ENCODE measurements around the gene OCA2. TPM values are rescaled to one million over a fixed set of nuclear protein-coding genes. Genes with fewer than 3 reads are reported as not detected.
"Not testable (repeated sequence)": the region's sequence is repeated elsewhere in the genome, so short reads cannot be mapped to it uniquely, and the experiment has no call there.

The OCA2 gene
- total RNA-seq, 2 experiments from 2014 or later = not detected

- no peak for DNase-seq
- POLR2A ChIA-PET = no interaction called here
- Mint-ChIP-seq H3K27ac (no peak overlapping the region), H3K9me3 (no peaks in the 10 kb centered on the region), H3K4me3 (no peak overlapping the region), H3K36me3 (ENCODE audit: low read depth) (peaks cover 18% of the 10 kb centered on the region), H3K27me3 (no peaks in the 10 kb centered on the region), H3K4me1 (peaks cover 7% of the 10 kb centered on the region)
- CTCF ChIA-PET = no interaction called here
These were observed 28.9 kb upstream of the OCA2 start for GRCh38 chr15:28128031-28128430.

- CTCF ChIA-PET = interaction anchor here (1.6 to 1.7 kb wide), 2 partner anchors 17 to 29 kb away, joined by 5 to 6 read pairs; no protein-coding TSS in a partner anchor
- Mint-ChIP-seq H3K9me3 (no peaks in the 10 kb centered on the region), H3K36me3 (ENCODE audit: low read depth) (peaks cover 18% of the 10 kb centered on the region), H3K27ac (no peak overlapping the region), H3K4me1 (no peaks in the 10 kb centered on the region), H3K27me3 (no peaks in the 10 kb centered on the region), H3K4me3 (no peak overlapping the region)
- POLR2A ChIA-PET = no interaction called here
- no peak for DNase-seq
These were observed 27.9 kb upstream of the OCA2 start for GRCh38 chr15:28127036-28127435.

GRCh38 chr15:28125673-28126651 is 26.8 kb upstream of the OCA2 start:
- Mint-ChIP-seq H3K4me3 (no peak overlapping the region), H3K9me3 (no peaks in the 10 kb centered on the region), H3K36me3 (ENCODE audit: low read depth) (peaks cover 20% of the 10 kb centered on the region), H3K27me3 (no peaks in the 10 kb centered on the region), H3K27ac (no peak overlapping the region), H3K4me1 (peaks cover 6% of the 10 kb centered on the region)
- ChIA-PET CTCF (interaction anchor here (1.0 to 1.7 kb wide), 5 partner anchors 10 to 28 kb away, joined by 4 to 6 read pairs (median 5); no protein-coding TSS in a partner anchor), POLR2A (no interaction called here)
- peak; percentile 55 for DNase-seq

- no peak overlapping the region for H3K4me3 Mint-ChIP-seq
- H3K9me3 Mint-ChIP-seq = no peaks in the 10 kb centered on the region
- no peak overlapping the region for H3K27ac Mint-ChIP-seq
- ChIA-PET POLR2A (no interaction called here), CTCF (no interaction called here)
- H3K4me1 Mint-ChIP-seq = peaks cover 8% of the 10 kb centered on the region
- H3K27me3 Mint-ChIP-seq = no peaks in the 10 kb centered on the region
- H3K36me3 Mint-ChIP-seq (ENCODE audit: low read depth) = peaks cover 25% of the 10 kb centered on the region
- no peak for DNase-seq
These were observed 25.7 kb upstream of the OCA2 start for GRCh38 chr15:28124841-28125240.

GRCh38 chr15:28123408-28124023 is 24.4 kb upstream of the OCA2 start:
- no peaks in the 10 kb centered on the region for H3K27me3 Mint-ChIP-seq
- ChIA-PET CTCF (no interaction called here), POLR2A (no interaction called here)
- peak; percentile 63 for DNase-seq
- H3K9me3 Mint-ChIP-seq = no peaks in the 10 kb centered on the region
- no peak overlapping the region for H3K4me3 Mint-ChIP-seq
- peaks cover 20% of the 10 kb centered on the region for H3K36me3 Mint-ChIP-seq (ENCODE audit: low read depth)
- H3K4me1 Mint-ChIP-seq = peaks cover 8% of the 10 kb centered on the region
- H3K27ac Mint-ChIP-seq = no peak overlapping the region

GRCh38 chr15:28122038-28122949 is 23.2 kb upstream of the OCA2 start:
- Mint-ChIP-seq H3K36me3 (ENCODE audit: low read depth) (peaks cover 20% of the 10 kb centered on the region), H3K4me3 (no peak overlapping the region), H3K27ac (no peak overlapping the region), H3K9me3 (no peaks in the 10 kb centered on the region), H3K4me1 (peaks cover 8% of the 10 kb centered on the region), H3K27me3 (no peaks in the 10 kb centered on the region)
- no peak for DNase-seq
- ChIA-PET POLR2A (no interaction called here), CTCF (no interaction called here)

GRCh38 chr15:28121577-28121976 is 22.5 kb upstream of the OCA2 start:
- H3K27ac Mint-ChIP-seq, POLR2A ChIA-PET, DNase-seq, H3K27me3 Mint-ChIP-seq, CTCF ChIA-PET, H3K4me1 Mint-ChIP-seq, H3K4me3 Mint-ChIP-seq, H3K9me3 Mint-ChIP-seq: not testable (repeated sequence)
- H3K36me3 Mint-ChIP-seq (ENCODE audit: low read depth) = peaks cover 19% of the 10 kb centered on the region

GRCh38 chr15:28120359-28120640 is 21.2 kb upstream of the OCA2 start:
- no peak overlapping the region for H3K27ac Mint-ChIP-seq
- H3K27me3 Mint-ChIP-seq = no peaks in the 10 kb centered on the region
- ChIA-PET CTCF (no interaction called here), POLR2A (no interaction called here)
- no peaks in the 10 kb centered on the region for H3K9me3 Mint-ChIP-seq
- H3K4me1 Mint-ChIP-seq = peaks cover 8% of the 10 kb centered on the region
- peaks cover 19% of the 10 kb centered on the region for H3K36me3 Mint-ChIP-seq (ENCODE audit: low read depth)
- no peak for DNase-seq
- no peak overlapping the region for H3K4me3 Mint-ChIP-seq

- H3K27me3 Mint-ChIP-seq = no peaks in the 10 kb centered on the region
- CTCF ChIA-PET = no interaction called here
- POLR2A ChIA-PET = no interaction called here
- no peak for DNase-seq
- peaks cover 8% of the 10 kb centered on the region for H3K4me1 Mint-ChIP-seq
- no peaks in the 10 kb centered on the region for H3K9me3 Mint-ChIP-seq
- no peak overlapping the region for H3K27ac Mint-ChIP-seq
- H3K4me3 Mint-ChIP-seq = no peak overlapping the region
- peaks cover 16% of the 10 kb centered on the region for H3K36me3 Mint-ChIP-seq (ENCODE audit: low read depth)
These were observed 19.4 kb upstream of the OCA2 start for GRCh38 chr15:28118531-28118930.

GRCh38 chr15:28118083-28118482 is 19.0 kb upstream of the OCA2 start:
- no peak overlapping the region for H3K27ac Mint-ChIP-seq
- CTCF ChIA-PET = no interaction called here
- no peak for DNase-seq

GRCh38 chr15:28117432-28117990 is 18.4 kb upstream of the OCA2 start:
- POLR2A ChIA-PET = no interaction called here
- CTCF ChIA-PET = no interaction called here

More at GRCh38 chr15:28118083-28118482, 19.0 kb upstream of the OCA2 start:
- peaks cover 13% of the 10 kb centered on the region for H3K36me3 Mint-ChIP-seq (ENCODE audit: low read depth)
- no peak overlapping the region for H3K4me3 Mint-ChIP-seq
- POLR2A ChIA-PET = no interaction called here
- H3K27me3 Mint-ChIP-seq = no peaks in the 10 kb centered on the region
- no peaks in the 10 kb centered on the region for H3K9me3 Mint-ChIP-seq
- peaks cover 8% of the 10 kb centered on the region for H3K4me1 Mint-ChIP-seq

GRCh38 chr15:28116521-28117431 is 17.7 kb upstream of the OCA2 start:
- no peak for DNase-seq
- H3K4me1 Mint-ChIP-seq = peaks cover 8% of the 10 kb centered on the region
- POLR2A ChIA-PET = no interaction called here
- H3K27ac Mint-ChIP-seq = no peak overlapping the region
- H3K9me3 Mint-ChIP-seq = no peaks in the 10 kb centered on the region
- H3K36me3 Mint-ChIP-seq (ENCODE audit: low read depth) = peaks cover 16% of the 10 kb centered on the region
- no peak overlapping the region for H3K4me3 Mint-ChIP-seq
- CTCF ChIA-PET = interaction anchor here (0.6 kb wide), 1 partner anchor 9 kb away, joined by 5 read pairs; no protein-coding TSS in a partner anchor
- no peaks in the 10 kb centered on the region for H3K27me3 Mint-ChIP-seq

More at GRCh38 chr15:28117432-28117990, 18.4 kb upstream of the OCA2 start:
- H3K4me1 Mint-ChIP-seq = peaks cover 8% of the 10 kb centered on the region
- H3K36me3 Mint-ChIP-seq (ENCODE audit: low read depth) = peaks cover 13% of the 10 kb centered on the region
- DNase-seq = no peak
- H3K27me3 Mint-ChIP-seq = no peaks in the 10 kb centered on the region
- H3K27ac Mint-ChIP-seq = no peak overlapping the region
- no peaks in the 10 kb centered on the region for H3K9me3 Mint-ChIP-seq
- no peak overlapping the region for H3K4me3 Mint-ChIP-seq
